Esophagus squamous epithelium (tissue), 4 donors: ENCODE data around the gene PAOX.
"Not testable (repeated sequence)": the region's sequence is repeated elsewhere in the genome, so short reads cannot be mapped to it uniquely, and the experiment has no call there.

Source experiments
- POLR2A ChIP-seq, 4 donors: fragments of 450-650 bp; IDR thresholded peaks; one replicate each; pipeline ENCODE4 v1.6.1; 2017; ENCODE audit warnings: antibody characterized with exemption in 4 of 4, mild to moderate bottlenecking in 4 of 4, moderate library complexity in 3 of 4
- TF ChIP-seq, protein P1 (sequence below), 6 experiments: fragments of 450-650 bp in 4 of 6; fragments of 200-600 bp in 2 of 6; sonication (generic) in 2 of 6; IDR thresholded peaks; one replicate each; pipeline ENCODE4 v1.5.1; 2016 to 2019; ENCODE audit warnings: antibody characterized with exemption in 6 of 6, mild to moderate bottlenecking in 4 of 6, moderate library complexity in 4 of 6

DNA sequence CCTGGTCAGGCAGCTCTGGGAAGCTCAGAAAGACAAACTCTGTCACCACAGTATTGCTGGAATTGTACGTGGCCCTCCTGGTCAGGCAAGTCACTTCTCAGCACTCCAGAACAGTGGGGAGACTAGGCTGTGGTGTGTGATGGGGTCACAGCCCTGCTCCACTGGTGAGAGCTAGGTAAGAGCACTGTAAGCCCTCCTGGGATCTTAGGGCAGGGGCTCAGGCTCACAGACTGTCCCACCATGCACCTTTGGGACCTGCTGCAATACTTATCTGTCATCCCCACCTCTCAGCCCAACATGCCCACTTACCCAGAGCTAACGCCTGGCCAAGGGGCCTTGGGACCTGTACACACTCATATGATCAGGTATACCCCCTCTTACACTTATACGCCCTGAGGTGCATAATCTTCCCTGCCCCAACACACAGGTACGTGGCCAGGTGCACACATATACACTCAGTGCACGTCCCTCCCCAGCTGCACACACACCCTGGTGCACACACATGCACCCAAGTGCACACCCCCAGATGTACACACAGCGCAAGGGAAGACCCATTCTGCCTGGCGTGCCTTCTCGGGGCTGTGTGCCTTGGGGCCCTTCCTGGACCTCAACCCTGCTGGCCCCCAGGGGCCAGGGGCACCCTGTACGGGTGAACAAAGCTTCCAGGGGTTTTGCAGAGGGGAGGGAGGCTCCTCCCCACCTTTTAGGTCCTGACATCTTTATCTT lies 53.0 kb downstream of the PAOX start:
- not testable (repeated sequence) for TF ChIP-seq POLR2A (IDR thresholded peaks at IDR 0.05)
- TF ChIP-seq, protein P1, sequence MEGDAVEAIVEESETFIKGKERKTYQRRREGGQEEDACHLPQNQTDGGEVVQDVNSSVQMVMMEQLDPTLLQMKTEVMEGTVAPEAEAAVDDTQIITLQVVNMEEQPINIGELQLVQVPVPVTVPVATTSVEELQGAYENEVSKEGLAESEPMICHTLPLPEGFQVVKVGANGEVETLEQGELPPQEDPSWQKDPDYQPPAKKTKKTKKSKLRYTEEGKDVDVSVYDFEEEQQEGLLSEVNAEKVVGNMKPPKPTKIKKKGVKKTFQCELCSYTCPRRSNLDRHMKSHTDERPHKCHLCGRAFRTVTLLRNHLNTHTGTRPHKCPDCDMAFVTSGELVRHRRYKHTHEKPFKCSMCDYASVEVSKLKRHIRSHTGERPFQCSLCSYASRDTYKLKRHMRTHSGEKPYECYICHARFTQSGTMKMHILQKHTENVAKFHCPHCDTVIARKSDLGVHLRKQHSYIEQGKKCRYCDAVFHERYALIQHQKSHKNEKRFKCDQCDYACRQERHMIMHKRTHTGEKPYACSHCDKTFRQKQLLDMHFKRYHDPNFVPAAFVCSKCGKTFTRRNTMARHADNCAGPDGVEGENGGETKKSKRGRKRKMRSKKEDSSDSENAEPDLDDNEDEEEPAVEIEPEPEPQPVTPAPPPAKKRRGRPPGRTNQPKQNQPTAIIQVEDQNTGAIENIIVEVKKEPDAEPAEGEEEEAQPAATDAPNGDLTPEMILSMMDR (IDR thresholded peaks at IDR 0.05) = not testable (repeated sequence)
